Eye (tissue), 1 donor: ENCODE data around the gene NKAIN2.
"Not testable (repeated sequence)": the region's sequence is repeated elsewhere in the genome, so short reads cannot be mapped to it uniquely, and the experiment has no call there.

Experiments used
- DNase-seq: peaks from one replicate; pipeline ENCODE4 v3.0.0-alpha.2; 2015

The NKAIN2 gene

DNA sequence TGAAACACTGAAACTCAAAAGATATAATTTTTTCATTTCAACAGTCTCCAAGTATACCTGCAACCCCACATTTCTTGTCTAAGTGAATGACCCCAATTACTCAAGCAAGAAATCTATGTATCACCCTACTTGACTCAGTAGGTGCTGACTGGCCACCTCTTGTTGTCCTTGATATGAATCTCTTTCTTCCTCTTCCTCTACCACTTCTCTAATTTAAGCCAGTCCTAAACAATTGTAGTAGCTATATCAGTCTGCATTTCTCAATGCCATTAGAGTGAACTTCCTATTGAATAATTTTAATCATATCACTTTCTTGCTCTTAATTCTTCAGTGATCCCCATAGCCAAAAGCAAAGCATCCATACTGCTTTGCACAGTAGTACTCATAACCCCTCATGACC, 93.2 kb downstream of the NKAIN2 start:
- DNase-seq = no peak

DNA sequence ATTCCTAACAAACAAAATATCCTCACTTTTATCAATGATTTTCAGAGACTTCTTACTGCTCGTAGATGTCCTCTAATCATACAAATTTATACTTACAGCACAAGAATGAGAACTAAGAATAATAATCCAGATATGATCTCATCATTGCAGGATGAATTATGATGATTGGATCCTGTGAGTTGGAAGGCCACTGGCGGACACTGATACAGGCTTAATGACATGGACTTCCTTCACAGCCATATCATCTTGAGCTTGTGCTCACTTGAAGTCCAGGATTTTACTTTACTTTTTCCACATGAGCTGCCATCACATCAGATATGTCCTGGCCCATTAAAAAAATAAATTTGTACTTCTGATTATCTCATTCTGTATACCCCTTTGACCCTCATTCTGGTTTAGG, 94.3 kb downstream of the NKAIN2 start:
- DNase-seq = no peak

DNA sequence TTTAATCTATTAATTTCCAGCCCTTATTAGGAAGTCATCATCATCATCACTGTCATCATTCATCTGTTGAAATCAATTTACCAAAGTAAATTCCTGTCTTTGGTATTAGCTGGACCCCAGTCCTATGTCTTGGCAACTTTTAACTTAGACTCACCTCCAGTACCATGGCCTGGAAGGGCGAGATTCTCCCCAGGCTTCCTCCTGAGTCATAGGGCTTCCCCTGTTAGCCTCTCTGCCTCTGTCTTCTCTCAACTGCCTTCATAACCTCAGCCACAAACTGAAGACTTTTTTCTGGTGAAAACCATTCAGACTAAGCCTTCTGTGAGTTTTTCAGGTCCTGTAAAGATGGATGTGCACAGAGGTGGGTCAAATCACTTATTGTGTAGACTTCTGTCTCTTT, 95.0 kb downstream of the NKAIN2 start:
- no peak for DNase-seq

DNA sequence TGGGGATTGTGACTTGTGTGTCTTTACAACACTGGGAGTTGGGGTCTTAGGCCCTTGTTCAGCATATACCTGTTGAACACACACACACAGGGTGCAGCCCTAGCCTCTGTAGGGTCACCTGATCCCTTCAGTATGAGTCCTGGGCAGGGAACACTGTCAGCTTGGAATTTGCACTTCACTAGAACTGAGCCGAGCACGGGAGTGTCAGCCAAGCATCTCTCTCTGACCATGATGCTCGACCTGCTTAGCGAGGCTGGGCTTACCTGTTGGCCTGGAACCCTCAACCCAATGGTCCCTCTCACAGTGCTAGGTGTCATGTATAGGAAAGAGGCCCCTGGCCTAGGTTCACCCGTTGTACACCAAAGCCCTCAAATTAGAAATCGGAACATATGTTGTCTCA, 96.1 kb downstream of the NKAIN2 start:
- no peak for DNase-seq

DNA sequence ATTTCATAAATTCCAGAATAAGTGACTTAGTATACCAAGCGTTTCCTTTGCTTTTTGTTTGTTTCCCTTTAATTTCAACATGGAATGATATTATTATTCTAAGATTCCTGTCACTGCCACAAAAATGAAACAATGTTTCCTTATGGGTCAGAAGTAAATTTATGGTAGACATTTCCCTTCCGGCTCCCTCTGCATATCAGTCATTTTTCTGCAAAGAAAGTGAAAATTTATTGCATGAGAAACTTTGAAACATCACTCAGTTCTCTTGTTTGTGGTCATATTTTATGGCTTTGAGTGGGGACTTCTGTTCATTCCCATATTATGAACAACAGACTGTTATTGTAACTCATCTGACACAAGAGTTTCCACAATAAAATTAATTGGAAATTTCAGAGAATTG, 97.8 kb downstream of the NKAIN2 start:
- no peak for DNase-seq

DNA sequence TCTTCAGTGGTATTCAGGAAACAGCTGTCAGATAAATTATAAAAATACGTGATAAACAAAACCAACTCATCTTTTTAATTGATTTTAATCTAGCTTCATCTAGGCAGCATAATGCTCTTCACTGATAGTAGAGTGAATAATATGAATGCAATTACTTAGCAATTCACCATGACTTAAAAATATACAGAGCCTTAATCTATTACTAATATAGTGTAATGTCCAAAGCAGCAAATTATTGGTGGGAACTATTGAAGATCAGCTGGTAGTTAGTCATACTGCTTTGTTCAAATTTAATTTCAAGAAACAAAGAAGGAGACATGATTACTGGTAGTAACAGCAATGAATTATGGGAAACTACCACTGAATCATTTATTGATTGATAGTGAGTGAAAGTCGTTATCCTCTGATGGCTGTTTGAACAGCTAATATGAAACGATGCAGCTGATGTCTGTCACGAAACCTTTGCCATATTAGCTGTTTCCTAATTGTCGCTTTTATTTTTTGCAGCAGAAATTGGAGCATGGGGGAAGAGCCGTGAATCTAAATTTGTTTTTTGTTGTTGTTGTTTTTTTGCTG, 99.2 kb downstream of the NKAIN2 start:
- DNase-seq = no peak

DNA sequence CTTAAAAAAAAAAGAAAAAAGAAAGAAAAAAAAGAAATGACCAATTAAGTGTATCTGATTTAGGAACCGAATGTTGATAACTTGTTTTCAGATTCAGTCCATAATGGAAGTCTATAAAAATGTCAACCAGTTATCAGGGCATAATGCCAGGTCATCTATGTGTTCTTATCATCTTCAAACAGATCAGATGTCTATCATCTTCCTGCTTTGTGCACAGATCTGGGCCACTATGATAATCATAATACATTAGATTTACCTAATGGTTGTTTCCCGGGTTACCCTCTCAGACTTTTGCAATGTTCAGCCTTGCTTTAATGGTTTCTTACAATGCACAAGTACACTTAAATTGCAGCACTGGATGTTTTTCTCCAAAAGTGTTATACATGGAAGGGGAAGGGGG, 100.6 kb downstream of the NKAIN2 start:
- no peak for DNase-seq

DNA sequence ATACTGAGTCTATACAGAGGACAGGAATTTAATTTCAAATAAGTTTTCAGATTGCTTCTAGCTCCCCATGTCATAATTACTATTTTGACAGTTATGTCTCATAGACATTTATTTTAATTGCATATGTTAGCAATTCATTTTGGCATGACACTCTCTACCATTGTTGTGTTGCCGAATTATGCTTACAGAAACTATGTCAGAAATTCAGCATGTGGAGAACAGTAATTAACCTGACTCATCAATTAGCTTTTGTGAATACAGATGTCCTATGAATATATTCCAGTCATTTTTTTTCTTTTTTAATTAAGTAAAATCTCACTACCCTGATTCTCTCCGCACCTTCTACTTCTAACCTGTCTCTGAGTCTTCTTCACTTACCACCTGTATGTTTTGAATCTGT, 105.1 kb downstream of the NKAIN2 start:
- no peak for DNase-seq

DNA sequence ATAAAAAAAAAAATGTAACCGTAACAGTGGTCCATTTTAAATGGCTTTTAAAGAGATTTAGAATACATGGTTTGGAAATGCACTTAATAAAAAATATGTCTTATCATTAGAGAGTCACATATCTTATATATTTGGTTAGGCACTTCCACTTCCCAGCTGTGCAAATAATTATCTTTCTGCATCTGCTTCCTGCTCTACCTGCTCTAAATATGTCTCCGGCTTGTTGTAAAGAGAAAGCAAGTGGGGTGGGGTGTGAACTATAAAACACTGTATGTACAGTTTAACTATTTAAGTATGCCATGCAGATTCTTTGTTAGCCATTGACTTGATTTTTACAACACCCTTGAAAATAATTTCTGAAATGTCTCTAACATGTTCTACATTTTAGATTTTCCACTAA, 106.3 kb downstream of the NKAIN2 start:
- DNase-seq = no peak

DNA sequence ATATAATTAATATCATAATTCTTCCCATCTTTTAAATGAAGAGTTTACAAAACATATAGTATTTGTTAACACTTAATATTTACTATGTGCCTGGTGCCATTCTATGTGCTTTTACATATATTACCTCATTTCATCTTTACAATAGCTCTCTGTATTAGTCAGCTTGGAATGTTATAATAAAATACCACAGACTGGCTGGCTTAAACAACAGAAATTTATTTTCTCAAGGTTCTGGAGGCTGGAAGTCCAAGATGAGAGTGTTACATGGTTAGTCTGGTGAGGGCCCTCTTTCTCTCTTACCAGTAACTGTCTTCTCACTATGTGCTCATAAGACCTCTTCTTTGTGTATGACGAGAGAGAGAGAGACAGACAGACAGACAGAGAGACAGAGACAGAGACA, 110.2 kb downstream of the NKAIN2 start:
- DNase-seq = no peak

DNA sequence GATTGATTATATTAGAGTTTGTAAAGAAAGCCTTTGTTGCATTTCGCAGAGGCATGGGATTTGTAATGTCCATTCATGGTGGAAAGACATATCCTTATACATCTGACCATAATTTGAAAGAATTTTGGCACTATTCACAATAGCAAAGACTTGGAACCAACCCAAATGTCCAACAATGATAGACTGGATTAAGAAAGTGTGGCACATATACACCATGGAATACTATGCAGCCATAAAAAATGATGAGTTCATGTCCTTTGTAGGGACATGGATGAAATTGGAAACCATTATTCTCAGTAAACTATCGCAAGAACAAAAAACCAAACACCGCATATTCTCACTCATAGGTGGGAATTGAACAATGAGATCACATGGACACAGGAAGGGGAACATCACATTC, 119.7 kb downstream of the NKAIN2 start:
- not testable (repeated sequence) for DNase-seq

DNA sequence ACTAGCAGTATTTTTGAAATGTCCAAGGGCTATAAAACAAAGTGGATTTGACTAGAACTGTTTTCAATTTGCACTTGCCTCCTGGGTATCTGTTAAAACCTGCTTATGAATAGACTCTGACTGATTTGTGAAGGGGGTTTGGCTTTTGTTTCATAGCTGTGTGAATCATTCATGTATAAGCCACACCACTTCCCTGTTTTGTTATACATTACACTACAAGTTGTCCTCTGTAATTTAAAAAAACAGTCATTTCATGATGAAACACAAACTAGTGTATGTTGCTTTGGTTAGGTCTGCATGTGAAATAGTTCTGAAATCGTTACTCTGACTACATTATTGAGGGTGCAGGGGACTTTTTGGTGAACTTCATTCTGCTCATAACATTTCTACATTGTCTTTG, 121.7 kb downstream of the NKAIN2 start:
- peak; percentile 10 for DNase-seq

DNA sequence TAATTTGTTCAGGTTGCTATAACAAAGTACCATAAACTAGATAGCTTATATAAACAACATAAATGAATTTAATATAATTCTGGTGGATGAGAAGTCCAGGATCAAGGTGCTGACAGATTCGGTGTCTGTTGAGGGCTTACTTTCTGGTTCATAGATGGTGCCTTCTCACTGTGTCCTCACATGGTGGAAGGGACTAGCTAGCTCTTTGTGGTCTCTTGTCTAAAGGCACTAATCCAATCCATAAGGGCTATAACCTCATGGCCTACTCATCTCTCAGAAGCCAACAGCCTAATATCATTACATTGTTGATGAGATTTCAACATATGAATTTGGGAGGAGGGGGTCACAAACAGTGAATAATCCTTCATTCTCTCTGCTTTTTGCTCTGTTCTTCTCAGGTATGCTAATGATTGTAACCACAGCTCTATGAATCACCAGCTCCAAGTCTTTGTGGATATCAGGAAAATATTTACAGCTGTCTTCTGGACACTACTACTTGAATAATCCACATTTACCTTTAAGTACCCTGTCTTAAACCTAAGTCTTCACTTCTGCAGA, 122.3 kb downstream of the NKAIN2 start:
- DNase-seq = no peak

DNA sequence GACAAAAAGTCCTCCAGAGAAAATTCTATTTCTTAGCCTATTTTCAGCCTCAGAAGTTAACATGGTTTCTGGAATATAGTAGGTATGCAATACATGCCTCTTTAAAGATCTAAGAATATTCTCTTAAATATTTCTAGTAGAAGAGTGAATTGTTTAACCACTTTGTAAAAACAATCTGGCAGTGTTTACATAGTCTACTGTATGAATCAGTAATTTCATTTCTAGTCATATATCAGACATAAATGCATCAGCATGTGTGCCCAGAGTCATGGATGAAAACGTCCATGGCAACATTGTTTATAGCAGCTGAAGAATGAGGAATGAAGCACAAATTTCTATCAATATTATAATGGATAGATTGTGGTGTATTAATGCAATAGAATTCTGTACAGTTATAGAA, 124.9 kb downstream of the NKAIN2 start:
- DNase-seq = no peak

DNA sequence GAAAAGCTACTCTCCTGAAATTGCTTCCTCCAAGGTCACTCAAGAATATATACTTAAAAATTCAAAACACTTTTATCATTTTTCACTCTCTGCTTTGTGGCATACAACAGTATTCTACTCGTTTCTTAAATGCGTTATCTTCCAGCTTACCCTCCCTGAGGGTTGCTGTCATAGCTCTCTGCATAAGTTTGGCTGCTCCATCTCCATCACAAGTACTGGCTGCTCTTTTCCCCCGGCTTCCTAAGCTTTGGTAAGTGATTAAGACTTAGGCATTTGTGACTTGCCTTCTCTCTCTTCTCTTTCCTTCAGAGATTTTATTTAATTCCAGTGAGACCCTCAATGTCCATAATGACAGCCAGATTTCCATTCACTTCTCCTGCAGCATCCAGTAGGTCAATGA, 128.3 kb downstream of the NKAIN2 start:
- no peak for DNase-seq

DNA sequence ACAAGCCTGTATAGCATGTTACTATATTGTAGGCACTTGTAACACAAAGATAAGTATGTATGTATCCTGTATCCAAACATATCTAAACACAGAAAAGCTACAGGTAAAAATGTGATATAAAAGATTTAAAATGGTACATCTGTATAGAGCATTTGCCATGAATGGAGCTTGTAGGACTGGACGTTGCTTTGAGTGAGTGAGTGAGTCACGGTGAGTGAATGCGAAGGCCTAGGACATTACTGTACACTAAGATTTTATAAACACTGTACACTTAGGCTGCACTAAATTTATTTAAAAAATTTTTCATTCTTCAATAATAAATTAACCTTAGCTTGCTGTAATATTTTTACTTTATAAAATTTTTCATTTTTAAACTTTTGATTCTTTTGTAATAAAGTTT, 136.9 kb downstream of the NKAIN2 start:
- no peak for DNase-seq

DNA sequence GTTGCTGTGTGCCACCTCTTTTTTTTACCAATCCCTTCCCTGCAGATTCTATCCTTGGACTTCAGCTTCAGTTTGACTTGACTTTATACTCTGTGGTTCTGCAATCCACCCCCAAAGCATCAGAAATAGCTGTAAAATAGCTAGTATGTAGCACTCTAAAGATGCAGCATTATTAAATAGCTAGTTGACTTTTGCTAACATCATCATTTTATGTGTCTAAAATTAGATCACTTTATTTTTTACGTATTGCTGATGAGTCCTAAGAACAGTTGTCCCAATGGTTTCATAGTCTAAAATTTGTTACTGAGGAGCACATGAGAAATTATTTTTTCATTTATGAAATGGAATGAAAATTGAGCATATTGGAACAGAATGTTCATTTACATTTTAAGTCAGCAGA, 138.2 kb downstream of the NKAIN2 start:
- DNase-seq = no peak

DNA sequence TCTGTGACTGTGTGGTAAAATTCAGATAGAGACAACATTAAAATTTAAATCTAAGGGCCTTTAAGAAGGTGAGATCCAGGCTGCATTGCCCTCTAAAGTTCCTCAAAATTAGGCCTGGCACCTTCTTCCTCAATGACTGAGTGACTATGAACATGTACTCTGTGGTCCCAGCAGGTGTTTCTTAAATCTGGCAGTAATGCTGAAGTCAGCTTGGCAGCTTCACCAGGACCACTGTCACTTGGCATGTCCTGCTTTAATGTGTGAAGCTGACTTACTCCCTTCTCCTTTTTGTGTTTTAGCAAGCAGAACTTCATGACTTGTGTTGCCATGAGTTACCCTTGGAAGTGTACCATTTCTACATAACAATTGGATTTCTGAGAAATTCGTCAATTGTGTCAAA, 141.7 kb downstream of the NKAIN2 start:
- DNase-seq = peak; percentile 23

DNA sequence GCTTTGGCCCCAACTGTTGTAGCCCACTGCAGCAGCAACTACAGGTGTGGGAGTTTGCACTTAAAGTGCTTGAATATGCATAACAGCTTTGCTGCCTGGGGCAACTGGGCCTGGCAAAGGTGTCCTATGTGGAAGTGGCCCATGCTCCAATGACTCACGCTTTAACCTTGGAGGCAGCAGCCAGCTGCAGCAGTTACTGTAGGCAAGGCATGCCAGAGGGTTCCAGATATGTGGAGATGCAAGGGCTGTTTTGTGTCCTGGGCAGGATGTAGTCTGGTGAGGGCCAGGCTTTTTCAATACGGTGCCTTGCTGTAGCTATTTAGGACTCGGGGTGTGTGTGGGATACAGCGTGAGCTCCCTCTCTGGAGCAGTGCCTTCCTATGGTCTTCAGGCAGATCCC, 150.3 kb downstream of the NKAIN2 start:
- DNase-seq = no peak

DNA sequence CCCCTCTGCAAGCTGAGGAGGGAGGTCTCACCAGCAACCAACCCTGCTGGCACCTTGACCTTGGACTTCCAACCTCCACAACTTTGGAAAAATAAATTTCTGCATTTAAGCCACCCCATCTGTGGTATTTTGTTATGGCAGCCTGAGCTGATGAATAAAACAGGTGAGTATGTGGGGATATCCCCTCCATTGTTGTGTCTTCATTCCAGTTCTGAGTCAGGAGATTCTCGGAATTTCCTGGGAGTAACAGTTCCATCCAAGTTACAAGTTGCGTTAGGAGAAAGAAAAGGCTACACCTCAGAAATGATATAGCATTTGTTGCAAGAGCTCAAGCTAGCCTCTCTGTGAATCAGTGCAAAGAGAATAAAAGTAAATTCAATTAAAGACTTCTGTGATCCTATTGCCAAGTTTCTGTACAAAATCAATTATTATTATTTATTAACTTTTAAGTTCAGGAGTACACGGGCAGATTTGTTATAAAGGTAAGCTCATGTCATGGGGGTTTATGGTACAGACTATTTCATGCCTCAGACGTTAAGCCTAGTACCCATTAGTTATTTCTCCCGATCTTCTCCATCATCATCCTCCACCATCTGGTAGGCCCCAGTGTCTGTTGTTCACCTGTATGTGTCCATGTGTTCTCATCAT, 153.0 kb downstream of the NKAIN2 start:
- DNase-seq = no peak

DNA sequence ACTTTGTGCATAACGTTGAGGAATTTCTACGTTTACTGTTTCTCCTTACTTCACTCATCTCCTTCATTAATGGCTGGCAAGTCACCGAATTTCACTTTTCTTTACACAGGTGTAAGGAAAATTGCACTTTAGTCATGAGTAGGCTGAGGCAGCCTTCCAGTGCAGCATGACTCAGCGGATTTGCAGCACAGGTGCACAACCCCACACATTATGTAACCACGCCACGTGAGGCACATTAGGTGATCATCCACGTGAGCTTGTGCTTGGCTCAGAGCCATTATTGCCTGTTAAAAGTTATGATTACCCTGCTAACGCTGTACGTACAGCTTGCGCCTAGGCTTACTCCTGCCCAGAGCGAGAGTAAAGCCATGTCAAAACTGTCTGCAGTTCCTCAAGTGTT, 158.8 kb downstream of the NKAIN2 start:
- DNase-seq = no peak

DNA sequence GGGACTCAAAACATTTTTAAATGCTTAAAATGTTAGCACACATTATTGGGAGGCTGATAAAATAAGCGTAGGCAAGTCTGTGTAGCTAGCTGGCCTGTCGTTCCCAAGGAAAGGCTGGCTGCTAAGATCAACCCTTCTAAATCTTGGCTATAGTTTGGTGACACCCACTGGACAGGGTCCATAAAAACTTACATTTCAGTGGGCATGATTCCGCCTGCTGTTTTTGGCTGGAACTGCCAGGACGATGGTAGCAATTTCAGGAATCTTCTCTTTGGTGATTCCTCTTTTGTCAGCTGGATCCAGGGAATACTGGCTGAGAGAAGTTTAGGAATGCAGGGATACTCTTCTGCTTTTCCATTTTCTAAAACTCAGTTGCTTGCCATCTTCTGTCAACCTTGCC, 162.2 kb downstream of the NKAIN2 start:
- DNase-seq = peak; percentile 43

DNA sequence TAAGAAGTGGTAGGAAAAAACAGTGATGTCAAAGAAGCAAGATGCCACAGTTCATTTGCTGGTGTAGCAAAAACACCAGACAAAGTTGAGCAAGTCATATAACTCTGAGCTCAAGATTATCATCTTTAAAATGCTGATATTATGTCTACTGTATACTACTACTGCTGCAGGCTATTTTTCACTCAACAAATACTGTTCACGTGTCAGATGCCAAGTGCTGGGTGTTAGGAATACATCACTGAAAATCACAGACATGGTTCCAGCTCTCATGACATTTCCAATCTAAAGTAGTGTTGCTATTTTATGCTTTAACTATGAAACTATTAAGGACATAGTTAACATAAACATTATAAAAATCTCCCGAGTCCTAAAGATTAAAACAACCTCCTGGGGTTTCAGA, 163.0 kb downstream of the NKAIN2 start:
- DNase-seq = no peak

DNA sequence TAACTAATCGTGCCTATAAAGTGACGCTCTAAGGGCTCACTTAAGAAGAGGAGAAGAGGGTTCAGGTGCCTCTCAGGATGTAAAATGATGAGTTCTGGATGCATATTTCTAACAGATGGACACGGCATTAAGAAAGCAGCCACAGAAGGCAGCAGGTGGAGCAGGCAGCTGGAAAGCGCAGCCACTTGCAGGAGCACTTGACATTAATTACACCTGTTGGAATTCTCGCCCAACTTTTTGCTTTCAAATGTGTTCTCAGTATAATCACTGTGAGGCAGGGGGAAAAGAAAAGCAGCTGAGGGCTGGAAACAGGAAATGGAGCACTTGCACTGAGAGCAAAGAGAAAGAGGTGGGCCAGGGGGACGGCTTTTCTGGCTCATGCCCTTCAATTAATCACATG, 164.2 kb downstream of the NKAIN2 start:
- DNase-seq = no peak
